ENCODE data around the gene IGSF21. TPM values are rescaled to one million over a fixed set of nuclear protein-coding genes. Genes with fewer than 3 reads are reported as not detected.

Gene IGSF21
- total RNA-seq, 6 experiments from 2014 or later: not detected

GRCh38 chr1:18288722-18289121 is 181.1 kb downstream of the IGSF21 start:
- no peak for TF ChIP-seq CTCF (IDR thresholded peaks at IDR 0.05)
- no peak for DNase-seq
- H3K4me3 Mint-ChIP-seq: no peak overlapping the region
- H3K9me3 Mint-ChIP-seq: peaks cover 59% of the 10 kb centered on the region
- no peaks in the 10 kb centered on the region for H3K4me1 Mint-ChIP-seq (ENCODE audit: low read depth)
- H3K36me3 Mint-ChIP-seq (ENCODE audit: low read depth): no peaks in the 10 kb centered on the region; the same call in 1 of the 2 replicates
- H3K27me3 Mint-ChIP-seq (ENCODE audit: insufficient read depth): peaks cover 3% of the 10 kb centered on the region
- H3K27ac Mint-ChIP-seq: no peak overlapping the region

- no peak for TF ChIP-seq CTCF (IDR thresholded peaks at IDR 0.05)
- no peaks in the 10 kb centered on the region for H3K4me1 Mint-ChIP-seq (ENCODE audit: low read depth)
- H3K4me3 Mint-ChIP-seq: no peak overlapping the region
- no peak overlapping the region for H3K27ac Mint-ChIP-seq
- H3K36me3 Mint-ChIP-seq (ENCODE audit: low read depth): no peaks in the 10 kb centered on the region; the same call in 1 of the 2 replicates
- H3K27me3 Mint-ChIP-seq (ENCODE audit: insufficient read depth): peaks cover 6% of the 10 kb centered on the region
- peaks cover 59% of the 10 kb centered on the region for H3K9me3 Mint-ChIP-seq
- no peak for DNase-seq
Observed at GRCh38 chr1:18289597-18289996, 182.0 kb downstream of the IGSF21 start.

- Mint-ChIP-seq H3K27ac (no peak overlapping the region), H3K4me1 (ENCODE audit: low read depth) (no peaks in the 10 kb centered on the region), H3K36me3 (ENCODE audit: low read depth) (no peaks in the 10 kb centered on the region; the same call in 1 of the 2 replicates), H3K9me3 (peaks cover 57% of the 10 kb centered on the region), H3K4me3 (no peak overlapping the region), H3K27me3 (ENCODE audit: insufficient read depth) (peaks cover 6% of the 10 kb centered on the region)
- DNase-seq: no peak
- TF ChIP-seq CTCF (IDR thresholded peaks at IDR 0.05): no peak
Observed at GRCh38 chr1:18290740-18291412, 183.3 kb downstream of the IGSF21 start.

- Mint-ChIP-seq H3K36me3 (ENCODE audit: low read depth) (no peaks in the 10 kb centered on the region), H3K27ac (no peak overlapping the region), H3K27me3 (ENCODE audit: insufficient read depth) (peaks cover 6% of the 10 kb centered on the region), H3K4me1 (ENCODE audit: low read depth) (no peaks in the 10 kb centered on the region), H3K9me3 (peaks cover 63% of the 10 kb centered on the region), H3K4me3 (no peak overlapping the region)
- TF ChIP-seq CTCF (IDR thresholded peaks at IDR 0.05): no peak
- no peak for DNase-seq
Observed at GRCh38 chr1:18292531-18292930, 184.9 kb downstream of the IGSF21 start.

- Mint-ChIP-seq H3K36me3 (ENCODE audit: low read depth) (no peaks in the 10 kb centered on the region), H3K4me3 (no peak overlapping the region), H3K27me3 (ENCODE audit: insufficient read depth) (peaks cover 6% of the 10 kb centered on the region), H3K27ac (no peak overlapping the region), H3K9me3 (peaks cover 60% of the 10 kb centered on the region), H3K4me1 (ENCODE audit: low read depth) (no peaks in the 10 kb centered on the region)
- TF ChIP-seq CTCF (IDR thresholded peaks at IDR 0.05): no peak
- DNase-seq: no peak
Observed at GRCh38 chr1:18293291-18293690, 185.7 kb downstream of the IGSF21 start.
